MM.1S (cell line): ENCODE data around the gene CACNB2.

Experiments
- DNase-seq: peaks from one replicate; pipeline ENCODE4 v3.0.0-alpha.2; 2015
- H2AFZ ChIP-seq: fragments of 300-600 bp; sonication (generic); 2 replicates; pipeline ENCODE4 v1.6.0; 2016; ENCODE audit warnings: antibody characterized with exemption, low read length
- H3F3A ChIP-seq: fragments of 300-600 bp; sonication (generic); 2 replicates; pipeline ENCODE4 v1.6.1; 2016; ENCODE audit warnings: mild to moderate bottlenecking, antibody characterized with exemption, low read length, moderate library complexity, mixed read lengths; ENCODE audit not compliant: insufficient read depth
- H3K27ac ChIP-seq: fragments of 300-600 bp; sonication (generic); 2 replicates; pipeline ENCODE4 v1.5.1; 2016; ENCODE audit warnings: mild to moderate bottlenecking, low read length
- H3K27me3 ChIP-seq: fragments of 300-600 bp; sonication (generic); replicated peaks from 2 replicates; pipeline ENCODE4 v1.6.0; 2016; ENCODE audit warnings: low read length; ENCODE audit not compliant: insufficient read depth
- H3K36me3 ChIP-seq: fragments of 300-600 bp; sonication (generic); replicated peaks from 2 replicates; pipeline ENCODE4 v1.6.1; 2016; ENCODE audit warnings: mild to moderate bottlenecking, low read length, mixed read lengths; ENCODE audit not compliant: insufficient read depth
- H3K4me1 ChIP-seq: fragments of 300-600 bp; sonication (generic); 2 replicates; pipeline ENCODE4 v1.6.1; 2016; ENCODE audit warnings: low read length, mixed read lengths
- H3K4me2 ChIP-seq: fragments of 300-600 bp; sonication (generic); 2 replicates; pipeline ENCODE4 v1.6.0; 2016; ENCODE audit warnings: low read depth, low read length
- H3K4me3 ChIP-seq: fragments of 300-600 bp; sonication (generic); 2 replicates; pipeline ENCODE4 v1.5.1; 2016; ENCODE audit warnings: low read length, mixed read lengths
- H3K79me2 ChIP-seq: fragments of 300-600 bp; sonication (generic); 2 replicates; pipeline ENCODE4 v1.6.1; 2016; ENCODE audit warnings: mixed run types, low read length, mixed read lengths
- H3K9ac ChIP-seq: fragments of 300-600 bp; sonication (generic); 2 replicates; pipeline ENCODE4 v1.6.1; 2016; ENCODE audit warnings: low read length, mixed read lengths
- H3K9me2 ChIP-seq: fragments of 300-600 bp; sonication (generic); replicated peaks from 2 replicates; pipeline ENCODE4 v1.6.1; 2016; ENCODE audit warnings: mild to moderate bottlenecking, low read length, mixed read lengths; ENCODE audit not compliant: insufficient read depth
- H3K9me3 ChIP-seq: fragments of 300-600 bp; sonication (generic); replicated peaks from 2 replicates; pipeline ENCODE4 v1.6.1; 2016; ENCODE audit warnings: mild to moderate bottlenecking, low read length, mixed read lengths; ENCODE audit not compliant: insufficient read depth
- H4K20me1 ChIP-seq: fragments of 300-600 bp; sonication (generic); 2 replicates; pipeline ENCODE4 v1.6.1; 2016; ENCODE audit warnings: mild to moderate bottlenecking, low read length, moderate library complexity, mixed read lengths; ENCODE audit not compliant: insufficient read depth
- EZH2 ChIP-seq: fragments of 300-600 bp; sonication (generic); optimal IDR thresholded peaks from 2 replicates; pipeline ENCODE3; 2017; ENCODE audit warnings: low read depth, mild to moderate bottlenecking, antibody characterized with exemption, low read length, mixed read lengths
- EZH2phosphoT487 ChIP-seq: fragments of 300-600 bp; sonication (generic); IDR thresholded peaks from 2 replicates; pipeline ENCODE4 v1.6.1; 2018; ENCODE audit warnings: antibody characterized with exemption, low read length
- TF ChIP-seq, protein P1 (sequence below): fragments of 300-600 bp; sonication (generic); IDR thresholded peaks from 2 replicates; pipeline ENCODE4 v1.5.1; 2016; ENCODE audit warnings: antibody characterized with exemption, low read length, mixed read lengths

The CACNB2 gene

DNA sequence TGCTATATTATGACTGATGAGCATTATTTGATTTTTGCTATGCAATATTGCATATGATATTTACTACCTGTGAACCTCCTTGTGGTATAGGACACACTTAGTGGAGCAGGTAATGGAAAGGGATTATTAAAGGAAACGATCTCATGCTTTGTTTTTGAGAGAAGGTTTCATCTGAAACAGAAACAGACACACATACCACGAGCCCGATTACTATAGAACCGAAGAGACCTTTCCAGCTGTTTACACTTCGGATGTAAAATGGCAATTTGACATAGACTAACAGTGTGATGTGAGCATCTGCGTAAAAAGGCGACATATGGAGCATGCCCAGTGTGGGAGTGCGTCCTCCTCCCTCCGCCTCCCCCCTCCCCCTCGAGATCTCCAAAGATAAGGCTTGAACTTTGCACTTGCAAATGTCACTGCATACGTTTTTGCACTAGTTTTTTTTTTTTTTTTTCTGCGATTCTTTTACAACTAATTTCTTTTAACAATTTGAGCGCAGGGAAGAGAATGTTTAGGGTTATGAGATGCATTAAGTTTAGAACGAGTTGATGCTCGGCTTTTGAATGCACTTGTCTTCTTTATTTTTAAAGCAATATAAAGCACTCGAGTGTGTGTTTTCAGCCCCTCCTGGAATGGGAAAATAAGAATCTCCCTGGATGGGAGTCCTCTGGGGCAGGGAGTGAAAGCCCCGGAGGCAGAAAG lies 260.1 kb downstream of the CACNB2 start:
- peak overlapping the region; percentile 45 for H3K4me3 ChIP-seq
- H4K20me1 ChIP-seq: no peaks in the 10 kb centered on the region
- no peaks in the 10 kb centered on the region for H3K4me1 ChIP-seq
- no peaks in the 10 kb centered on the region for H3F3A ChIP-seq
- peak overlapping the region; percentile 21; the same call in 1 of the 2 replicates for H3K27ac ChIP-seq
- no peaks in the 10 kb centered on the region for H3K9me2 ChIP-seq
- H3K9me3 ChIP-seq: no peaks in the 10 kb centered on the region
- H3K9ac ChIP-seq: peak overlapping the region; percentile 44; the same call in 1 of the 2 replicates
- no peaks in the 10 kb centered on the region for H3K27me3 ChIP-seq
- TF ChIP-seq EZH2 (no peak), EZH2phosphoT487 (no peak)
- TF ChIP-seq, protein P1, sequence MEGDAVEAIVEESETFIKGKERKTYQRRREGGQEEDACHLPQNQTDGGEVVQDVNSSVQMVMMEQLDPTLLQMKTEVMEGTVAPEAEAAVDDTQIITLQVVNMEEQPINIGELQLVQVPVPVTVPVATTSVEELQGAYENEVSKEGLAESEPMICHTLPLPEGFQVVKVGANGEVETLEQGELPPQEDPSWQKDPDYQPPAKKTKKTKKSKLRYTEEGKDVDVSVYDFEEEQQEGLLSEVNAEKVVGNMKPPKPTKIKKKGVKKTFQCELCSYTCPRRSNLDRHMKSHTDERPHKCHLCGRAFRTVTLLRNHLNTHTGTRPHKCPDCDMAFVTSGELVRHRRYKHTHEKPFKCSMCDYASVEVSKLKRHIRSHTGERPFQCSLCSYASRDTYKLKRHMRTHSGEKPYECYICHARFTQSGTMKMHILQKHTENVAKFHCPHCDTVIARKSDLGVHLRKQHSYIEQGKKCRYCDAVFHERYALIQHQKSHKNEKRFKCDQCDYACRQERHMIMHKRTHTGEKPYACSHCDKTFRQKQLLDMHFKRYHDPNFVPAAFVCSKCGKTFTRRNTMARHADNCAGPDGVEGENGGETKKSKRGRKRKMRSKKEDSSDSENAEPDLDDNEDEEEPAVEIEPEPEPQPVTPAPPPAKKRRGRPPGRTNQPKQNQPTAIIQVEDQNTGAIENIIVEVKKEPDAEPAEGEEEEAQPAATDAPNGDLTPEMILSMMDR: no peak
- no peaks in the 10 kb centered on the region for H3K36me3 ChIP-seq
- H3K4me2 ChIP-seq: peak overlapping the region; percentile 80
- H3K79me2 ChIP-seq: no peaks in the 10 kb centered on the region
- DNase-seq: peak; percentile 61
- H2AFZ ChIP-seq: peak overlapping the region; percentile 71

DNA sequence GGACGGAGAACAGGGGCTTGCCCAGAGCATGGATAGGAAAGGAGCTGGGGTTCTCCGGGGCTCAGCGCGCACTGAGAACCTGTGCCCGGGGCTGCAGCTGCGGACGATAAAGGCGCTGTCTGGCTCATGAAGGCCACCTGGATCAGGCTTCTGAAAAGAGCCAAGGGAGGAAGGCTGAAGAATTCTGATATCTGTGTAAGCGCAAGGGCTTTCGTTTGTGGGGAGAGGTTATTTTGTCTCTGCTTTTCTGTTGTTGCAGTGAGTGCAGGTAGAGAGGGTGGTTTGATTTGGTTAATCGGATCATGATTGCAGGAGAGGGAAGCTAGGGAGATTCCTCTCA lies 260.7 kb downstream of the CACNB2 start:
- H3K9me2 ChIP-seq: no peaks in the 10 kb centered on the region
- peak overlapping the region; percentile 80 for H3K4me2 ChIP-seq
- DNase-seq: peak; percentile 45
- H3K27ac ChIP-seq: peak overlapping the region; percentile 21; the same call in 1 of the 2 replicates
- H3K79me2 ChIP-seq: no peaks in the 10 kb centered on the region
- H4K20me1 ChIP-seq: no peaks in the 10 kb centered on the region
- H3F3A ChIP-seq: no peaks in the 10 kb centered on the region
- TF ChIP-seq EZH2 (no peak), EZH2phosphoT487 (no peak)
- TF ChIP-seq, protein P1: no peak
- H3K27me3 ChIP-seq: no peaks in the 10 kb centered on the region
- no peaks in the 10 kb centered on the region for H3K4me1 ChIP-seq
- peak overlapping the region; percentile 71 for H2AFZ ChIP-seq
- peak overlapping the region; percentile 44; the same call in 1 of the 2 replicates for H3K9ac ChIP-seq
- H3K9me3 ChIP-seq: no peaks in the 10 kb centered on the region
- no peaks in the 10 kb centered on the region for H3K36me3 ChIP-seq
- H3K4me3 ChIP-seq: peak overlapping the region; percentile 45

- Histone ChIP-seq H3K4me3 (peak overlapping the region; percentile 45), H3K27ac (no peak overlapping the region), H3K36me3 (no peaks in the 10 kb centered on the region), H3F3A (no peaks in the 10 kb centered on the region), H3K9me2 (no peaks in the 10 kb centered on the region), H4K20me1 (no peaks in the 10 kb centered on the region), H3K9me3 (no peaks in the 10 kb centered on the region), H3K4me1 (no peaks in the 10 kb centered on the region), H2AFZ (peak overlapping the region; percentile 71), H3K27me3 (no peaks in the 10 kb centered on the region), H3K9ac (no peak overlapping the region), H3K4me2 (peak overlapping the region; percentile 80), H3K79me2 (no peaks in the 10 kb centered on the region)
- no peak for TF ChIP-seq EZH2
- DNase-seq: no peak
Measured at GRCh38 chr10:18401416-18402195, 261.4 kb downstream of the CACNB2 start.
